Neural progenitor cell (in vitro differentiated cells): ENCODE results near the gene DOCK4.

Source experiments
- CTCF ChIP-seq: fragments of 200-600 bp; sonication (generic); IDR thresholded peaks from 2 replicates; pipeline ENCODE4 v1.5.1; 2017; ENCODE audit warnings: antibody characterized with exemption, mild to moderate bottlenecking
- EZH2phosphoT487 ChIP-seq: fragments of 200-600 bp; sonication (generic); IDR thresholded peaks from 2 replicates; pipeline ENCODE4 v1.6.1; 2017; ENCODE audit warnings: antibody characterized with exemption

GRCh38 chr7:112195717-112196116 is 10.5 kb downstream of the DOCK4 start:
- TF ChIP-seq CTCF = no peak
- TF ChIP-seq EZH2phosphoT487 = no peak
